Measurements from ENCODE around the gene ZYG11B. TPM values are rescaled to one million over a fixed set of nuclear protein-coding genes. Genes with fewer than 3 reads are reported as not detected.
A peak's percentile ranks its signal among the peaks of the same experiment; 100 is the strongest.

Gene ZYG11B
- total and polyA plus RNA-seq, 9 of the 15 experiments (the other 6 are each of a cell fraction or from before 2014, with no cell fraction given) = 4.9 to 22.2 (median 12.2) TPM

GRCh38 chr1:52842643-52843310 lies 116.5 kb downstream of the ZYG11B start, which contains the start of gene ZYG11A (continued):
- no peak for TF ChIP-seq CHD7 (IDR thresholded peaks at IDR 0.05; ENCODE audit: low read depth, low read length)
- no peak for TF ChIP-seq CC2D1A (IDR thresholded peaks at IDR 0.05)
- no peak for TF ChIP-seq IRF2 (CRISPR knock-in tag; IDR thresholded peaks at IDR 0.05)
- TF ChIP-seq ZNF232 (CRISPR knock-in tag; IDR thresholded peaks at IDR 0.05) = 0 out of 2 replicates have a peak, but pooled peaks have one; percentile 54
- TF ChIP-seq CLOCK (CRISPR knock-in tag; IDR thresholded peaks at IDR 0.05; ENCODE audit: borderline replicate concordance) = no peak
- TF ChIP-seq RBM17 (IDR thresholded peaks at IDR 0.05; ENCODE audit: borderline replicate concordance, low read depth, low read length) = no peak
- TF ChIP-seq CREB5 (CRISPR knock-in tag; IDR thresholded peaks at IDR 0.05) = no peak
- peak; percentile 81; the same call in 1 of the 2 replicates for TF ChIP-seq ZFX (CRISPR knock-in tag; IDR thresholded peaks at IDR 0.05)
- peak; percentile 86 for TF ChIP-seq BHLHE40 (IDR thresholded peaks at IDR 0.05; ENCODE audit: low read length)
- no peak for TF ChIP-seq BACH1 (tag; IDR thresholded peaks at IDR 0.05)
- TF ChIP-seq ARID2 (IDR thresholded peaks at IDR 0.05) = no peak
- no peak for TF ChIP-seq ELF2 (CRISPR knock-in tag; IDR thresholded peaks at IDR 0.05)
- no peak for TF ChIP-seq TBL1XR1 (IDR thresholded peaks at IDR 0.05; ENCODE audit: low read length in 2 of 2)

Measured in K562 (cell line).